ENCODE measurements around the gene TEDC2. TPM values are rescaled to one million over a fixed set of nuclear protein-coding genes. Genes with fewer than 3 reads are reported as not detected.
"Not testable (repeated sequence)": the region's sequence is repeated elsewhere in the genome, so short reads cannot be mapped to it uniquely, and the experiment has no call there.

Gene TEDC2
- total RNA-seq, 2 experiments from 2014 or later = 23.2 to 30.7 TPM

- Mint-ChIP-seq H3K9me3 (no peaks in the 10 kb centered on the region), H3K36me3 (ENCODE audit: low read depth) (peaks cover 29% of the 10 kb centered on the region), H3K27me3 (no peaks in the 10 kb centered on the region), H3K4me3 (peak overlapping the region; percentile 88), H3K4me1 (ENCODE audit: low read depth) (peaks cover 15% of the 10 kb centered on the region), H3K27ac (peak overlapping the region; percentile 40)
- intact Hi-C loops (cut with micrococcal nuclease) = loop anchor here (10.0 kb wide), 2 partner anchors 75 to 85 kb away; partner anchors contain the start of gene ABCA3
- ATAC-seq (no peak), DNase-seq (no peak)
- POLR2A ChIA-PET = interaction anchor here (0.8 to 1.2 kb wide), 3 partner anchors 29 to 178 kb away, joined by 4 read pairs; partner anchors contain the start of gene ECI1
- CTCF ChIA-PET = interaction anchor here (0.7 to 2.9 kb wide), 9 partner anchors 10 to 235 kb away, joined by 3 to 12 read pairs (median 5); partner anchors contain the start of genes ABCA3 and TEDC2
- TF ChIP-seq, protein P1, sequence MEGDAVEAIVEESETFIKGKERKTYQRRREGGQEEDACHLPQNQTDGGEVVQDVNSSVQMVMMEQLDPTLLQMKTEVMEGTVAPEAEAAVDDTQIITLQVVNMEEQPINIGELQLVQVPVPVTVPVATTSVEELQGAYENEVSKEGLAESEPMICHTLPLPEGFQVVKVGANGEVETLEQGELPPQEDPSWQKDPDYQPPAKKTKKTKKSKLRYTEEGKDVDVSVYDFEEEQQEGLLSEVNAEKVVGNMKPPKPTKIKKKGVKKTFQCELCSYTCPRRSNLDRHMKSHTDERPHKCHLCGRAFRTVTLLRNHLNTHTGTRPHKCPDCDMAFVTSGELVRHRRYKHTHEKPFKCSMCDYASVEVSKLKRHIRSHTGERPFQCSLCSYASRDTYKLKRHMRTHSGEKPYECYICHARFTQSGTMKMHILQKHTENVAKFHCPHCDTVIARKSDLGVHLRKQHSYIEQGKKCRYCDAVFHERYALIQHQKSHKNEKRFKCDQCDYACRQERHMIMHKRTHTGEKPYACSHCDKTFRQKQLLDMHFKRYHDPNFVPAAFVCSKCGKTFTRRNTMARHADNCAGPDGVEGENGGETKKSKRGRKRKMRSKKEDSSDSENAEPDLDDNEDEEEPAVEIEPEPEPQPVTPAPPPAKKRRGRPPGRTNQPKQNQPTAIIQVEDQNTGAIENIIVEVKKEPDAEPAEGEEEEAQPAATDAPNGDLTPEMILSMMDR (IDR thresholded peaks at IDR 0.05) = peak; percentile 25
Observed at GRCh38 chr16:2429771-2430663, 29.9 kb upstream of the TEDC2 start.

GRCh38 chr16:2432286-2432685 is 27.6 kb upstream of the TEDC2 start:
- TF ChIP-seq, protein P1 (IDR thresholded peaks at IDR 0.05) = no peak
- no peak overlapping the region for H3K27ac Mint-ChIP-seq
- H3K9me3 Mint-ChIP-seq = no peaks in the 10 kb centered on the region
- DNase-seq (no peak), ATAC-seq (no peak)
- H3K4me3 Mint-ChIP-seq = no peak overlapping the region
- CTCF ChIA-PET = no interaction called here
- no peaks in the 10 kb centered on the region for H3K27me3 Mint-ChIP-seq
- POLR2A ChIA-PET = no interaction called here
- H3K36me3 Mint-ChIP-seq (ENCODE audit: low read depth) = peaks cover 49% of the 10 kb centered on the region
- intact Hi-C loops (cut with micrococcal nuclease) = loop anchor here (10.0 kb wide), 1 partner anchor 73 kb away; no protein-coding TSS in a partner anchor
- peaks cover 15% of the 10 kb centered on the region for H3K4me1 Mint-ChIP-seq (ENCODE audit: low read depth)

GRCh38 chr16:2432801-2433505 is 27.0 kb upstream of the TEDC2 start:
- H3K36me3 Mint-ChIP-seq (ENCODE audit: low read depth) = peaks cover 54% of the 10 kb centered on the region
- ATAC-seq (no peak), DNase-seq (no peak)
- H3K4me3 Mint-ChIP-seq = no peak overlapping the region
- CTCF ChIA-PET = interaction anchor here (1.3 kb wide), 1 partner anchor 238 kb away, joined by 3 read pairs; no protein-coding TSS in a partner anchor
- no peaks in the 10 kb centered on the region for H3K9me3 Mint-ChIP-seq
- peaks cover 15% of the 10 kb centered on the region for H3K4me1 Mint-ChIP-seq (ENCODE audit: low read depth)
- intact Hi-C loops (cut with micrococcal nuclease) = loop anchor here (10.0 kb wide), 1 partner anchor 72 kb away; no protein-coding TSS in a partner anchor
- POLR2A ChIA-PET = no interaction called here
- no peaks in the 10 kb centered on the region for H3K27me3 Mint-ChIP-seq
- no peak overlapping the region for H3K27ac Mint-ChIP-seq
- TF ChIP-seq, protein P1 (IDR thresholded peaks at IDR 0.05) = no peak

DNA sequence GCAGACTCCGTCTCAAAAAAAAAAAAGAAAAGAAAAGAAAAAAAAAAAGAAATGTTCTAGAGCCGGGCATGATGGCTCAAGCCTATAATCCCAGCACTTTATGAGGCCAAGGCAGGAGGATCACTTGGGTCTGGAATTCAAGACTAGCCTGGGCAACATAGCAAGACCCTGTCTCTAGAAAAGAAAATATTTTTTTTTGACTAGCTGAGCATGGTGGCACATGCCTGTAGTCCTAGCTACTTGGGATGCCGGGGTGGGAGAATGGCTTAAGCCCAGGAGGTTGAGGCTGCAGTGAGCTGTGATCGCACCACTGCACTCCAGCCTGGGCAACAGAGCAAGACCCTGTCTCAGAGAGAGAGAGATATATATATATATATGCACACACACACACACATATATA is 24.7 kb upstream of the TEDC2 start:
- CTCF ChIA-PET, H3K4me3 Mint-ChIP-seq, H3K27ac Mint-ChIP-seq, H3K9me3 Mint-ChIP-seq, ATAC-seq, H3K27me3 Mint-ChIP-seq, DNase-seq: not testable (repeated sequence)
- POLR2A ChIA-PET = interaction anchor here (1.4 kb wide), 1 partner anchor 15 kb away, joined by 5 read pairs; no protein-coding TSS in a partner anchor
- peaks cover 12% of the 10 kb centered on the region for H3K4me1 Mint-ChIP-seq (ENCODE audit: low read depth)
- peaks cover 64% of the 10 kb centered on the region for H3K36me3 Mint-ChIP-seq (ENCODE audit: low read depth)
- intact Hi-C loops (cut with micrococcal nuclease) = loop anchor here (10.0 kb wide), 1 partner anchor 70 kb away; no protein-coding TSS in a partner anchor

DNA sequence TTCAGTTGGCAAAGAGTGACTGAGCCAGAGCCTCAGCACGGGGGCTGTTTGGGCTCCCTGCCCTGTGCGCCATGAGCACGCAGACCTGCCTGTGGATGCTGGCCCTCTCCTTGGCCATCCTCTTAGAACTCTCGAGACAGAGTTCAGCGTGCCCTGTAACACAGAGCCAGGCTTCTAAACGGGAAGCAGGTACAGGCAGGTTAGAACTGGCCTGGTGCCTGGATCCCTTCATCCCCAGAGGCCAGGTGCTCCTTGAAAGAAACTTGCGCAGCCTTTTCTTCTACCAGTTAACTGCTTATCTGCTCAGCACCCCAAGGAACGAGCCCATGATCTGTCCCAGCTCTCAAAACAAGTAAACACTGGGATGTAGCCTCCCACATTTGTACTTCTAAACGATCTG is 23.8 kb upstream of the TEDC2 start:
- POLR2A ChIA-PET = interaction anchor here (1.4 kb wide), 1 partner anchor 14 kb away, joined by 5 read pairs; no protein-coding TSS in a partner anchor
- intact Hi-C loops (cut with micrococcal nuclease) = loop anchor here (10.0 kb wide), 1 partner anchor 69 kb away; no protein-coding TSS in a partner anchor
- peaks cover 6% of the 10 kb centered on the region for H3K4me1 Mint-ChIP-seq (ENCODE audit: low read depth)
- TF ChIP-seq, protein P1 (IDR thresholded peaks at IDR 0.05) = no peak
- no peak overlapping the region for H3K27ac Mint-ChIP-seq
- no peak overlapping the region for H3K4me3 Mint-ChIP-seq
- peaks cover 57% of the 10 kb centered on the region for H3K36me3 Mint-ChIP-seq (ENCODE audit: low read depth)
- DNase-seq = no peak
- CTCF ChIA-PET = no interaction called here
- no peaks in the 10 kb centered on the region for H3K9me3 Mint-ChIP-seq
- no peaks in the 10 kb centered on the region for H3K27me3 Mint-ChIP-seq
- ATAC-seq = no peak
